ENCODE data around the gene DPEP1. TPM values are rescaled to one million over a fixed set of nuclear protein-coding genes. Genes with fewer than 3 reads are reported as not detected.

Gene DPEP1
- total RNA-seq, 1 experiment from 2014 or later, result 13.6 TPM

DNA sequence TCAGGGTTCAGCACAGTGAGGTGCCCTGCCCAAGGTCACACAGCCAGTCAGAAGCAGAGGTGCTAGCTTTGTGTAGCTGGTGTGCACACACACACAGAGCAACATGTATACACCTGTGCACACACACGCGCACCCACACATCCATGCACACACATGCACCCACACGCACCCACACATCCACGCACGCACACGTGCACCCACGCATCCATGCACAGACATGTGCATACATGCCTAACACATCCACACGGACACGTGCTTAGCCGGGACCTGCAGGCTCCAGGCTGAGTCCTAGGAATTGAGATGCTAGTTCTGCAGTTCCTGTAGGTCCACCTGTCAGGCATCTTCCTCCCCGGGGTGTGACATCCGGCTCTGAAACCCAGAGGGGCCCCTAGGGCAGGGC, 13.0 kb upstream of the DPEP1 start (continued):
- TF ChIP-seq, protein P1, sequence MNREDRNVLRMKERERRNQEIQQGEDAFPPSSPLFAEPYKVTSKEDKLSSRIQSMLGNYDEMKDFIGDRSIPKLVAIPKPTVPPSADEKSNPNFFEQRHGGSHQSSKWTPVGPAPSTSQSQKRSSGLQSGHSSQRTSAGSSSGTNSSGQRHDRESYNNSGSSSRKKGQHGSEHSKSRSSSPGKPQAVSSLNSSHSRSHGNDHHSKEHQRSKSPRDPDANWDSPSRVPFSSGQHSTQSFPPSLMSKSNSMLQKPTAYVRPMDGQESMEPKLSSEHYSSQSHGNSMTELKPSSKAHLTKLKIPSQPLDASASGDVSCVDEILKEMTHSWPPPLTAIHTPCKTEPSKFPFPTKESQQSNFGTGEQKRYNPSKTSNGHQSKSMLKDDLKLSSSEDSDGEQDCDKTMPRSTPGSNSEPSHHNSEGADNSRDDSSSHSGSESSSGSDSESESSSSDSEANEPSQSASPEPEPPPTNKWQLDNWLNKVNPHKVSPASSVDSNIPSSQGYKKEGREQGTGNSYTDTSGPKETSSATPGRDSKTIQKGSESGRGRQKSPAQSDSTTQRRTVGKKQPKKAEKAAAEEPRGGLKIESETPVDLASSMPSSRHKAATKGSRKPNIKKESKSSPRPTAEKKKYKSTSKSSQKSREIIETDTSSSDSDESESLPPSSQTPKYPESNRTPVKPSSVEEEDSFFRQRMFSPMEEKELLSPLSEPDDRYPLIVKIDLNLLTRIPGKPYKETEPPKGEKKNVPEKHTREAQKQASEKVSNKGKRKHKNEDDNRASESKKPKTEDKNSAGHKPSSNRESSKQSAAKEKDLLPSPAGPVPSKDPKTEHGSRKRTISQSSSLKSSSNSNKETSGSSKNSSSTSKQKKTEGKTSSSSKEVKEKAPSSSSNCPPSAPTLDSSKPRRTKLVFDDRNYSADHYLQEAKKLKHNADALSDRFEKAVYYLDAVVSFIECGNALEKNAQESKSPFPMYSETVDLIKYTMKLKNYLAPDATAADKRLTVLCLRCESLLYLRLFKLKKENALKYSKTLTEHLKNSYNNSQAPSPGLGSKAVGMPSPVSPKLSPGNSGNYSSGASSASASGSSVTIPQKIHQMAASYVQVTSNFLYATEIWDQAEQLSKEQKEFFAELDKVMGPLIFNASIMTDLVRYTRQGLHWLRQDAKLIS (CRISPR knock-in tag; IDR thresholded peaks at IDR 0.05; ENCODE audit: borderline replicate concordance), result no peak

DNA sequence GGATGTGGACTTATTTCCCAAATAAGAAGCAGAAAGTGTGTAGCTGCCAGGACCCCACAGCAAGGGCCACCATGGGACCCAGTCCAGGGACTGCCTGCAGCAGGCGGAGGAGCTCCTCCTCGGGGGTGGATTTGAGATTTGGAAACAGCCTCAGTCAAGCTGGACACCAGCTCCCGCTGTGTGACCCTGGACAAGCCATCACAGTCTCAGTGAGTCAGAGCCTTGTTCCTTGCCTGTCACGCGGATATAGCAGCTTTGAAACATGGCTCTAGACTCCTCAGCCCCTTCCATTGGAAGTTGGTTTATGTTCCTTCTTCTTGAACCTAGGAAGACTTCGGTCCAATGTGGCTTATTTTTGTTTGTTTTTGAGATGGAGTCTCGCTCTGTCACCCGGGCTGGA, 12.5 kb upstream of the DPEP1 start:
- Mint-ChIP-seq H3K27ac (no peak overlapping the region), H3K9me3 (no peaks in the 10 kb centered on the region), H3K4me3 (no peak overlapping the region), H3K36me3 (no peaks in the 10 kb centered on the region), H3K27me3 (ENCODE audit: low read depth) (no peaks in the 10 kb centered on the region), H3K4me1 (peaks cover 13% of the 10 kb centered on the region)
- ATAC-seq (no peak), DNase-seq (ENCODE audit: low spot score) (no peak)
- no peak for TF ChIP-seq ZNF263 (CRISPR knock-in tag; IDR thresholded peaks at IDR 0.05; ENCODE audit: low read depth)
- TF ChIP-seq TEAD1 (CRISPR knock-in tag; IDR thresholded peaks at IDR 0.05), result no peak
- TF ChIP-seq, protein P2, sequence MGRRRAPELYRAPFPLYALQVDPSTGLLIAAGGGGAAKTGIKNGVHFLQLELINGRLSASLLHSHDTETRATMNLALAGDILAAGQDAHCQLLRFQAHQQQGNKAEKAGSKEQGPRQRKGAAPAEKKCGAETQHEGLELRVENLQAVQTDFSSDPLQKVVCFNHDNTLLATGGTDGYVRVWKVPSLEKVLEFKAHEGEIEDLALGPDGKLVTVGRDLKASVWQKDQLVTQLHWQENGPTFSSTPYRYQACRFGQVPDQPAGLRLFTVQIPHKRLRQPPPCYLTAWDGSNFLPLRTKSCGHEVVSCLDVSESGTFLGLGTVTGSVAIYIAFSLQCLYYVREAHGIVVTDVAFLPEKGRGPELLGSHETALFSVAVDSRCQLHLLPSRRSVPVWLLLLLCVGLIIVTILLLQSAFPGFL (CRISPR knock-in tag; IDR thresholded peaks at IDR 0.05; ENCODE audit: borderline replicate concordance), result no peak
- no peak for TF ChIP-seq SMAD4 (CRISPR knock-in tag; IDR thresholded peaks at IDR 0.05)
- TF ChIP-seq, protein P3, sequence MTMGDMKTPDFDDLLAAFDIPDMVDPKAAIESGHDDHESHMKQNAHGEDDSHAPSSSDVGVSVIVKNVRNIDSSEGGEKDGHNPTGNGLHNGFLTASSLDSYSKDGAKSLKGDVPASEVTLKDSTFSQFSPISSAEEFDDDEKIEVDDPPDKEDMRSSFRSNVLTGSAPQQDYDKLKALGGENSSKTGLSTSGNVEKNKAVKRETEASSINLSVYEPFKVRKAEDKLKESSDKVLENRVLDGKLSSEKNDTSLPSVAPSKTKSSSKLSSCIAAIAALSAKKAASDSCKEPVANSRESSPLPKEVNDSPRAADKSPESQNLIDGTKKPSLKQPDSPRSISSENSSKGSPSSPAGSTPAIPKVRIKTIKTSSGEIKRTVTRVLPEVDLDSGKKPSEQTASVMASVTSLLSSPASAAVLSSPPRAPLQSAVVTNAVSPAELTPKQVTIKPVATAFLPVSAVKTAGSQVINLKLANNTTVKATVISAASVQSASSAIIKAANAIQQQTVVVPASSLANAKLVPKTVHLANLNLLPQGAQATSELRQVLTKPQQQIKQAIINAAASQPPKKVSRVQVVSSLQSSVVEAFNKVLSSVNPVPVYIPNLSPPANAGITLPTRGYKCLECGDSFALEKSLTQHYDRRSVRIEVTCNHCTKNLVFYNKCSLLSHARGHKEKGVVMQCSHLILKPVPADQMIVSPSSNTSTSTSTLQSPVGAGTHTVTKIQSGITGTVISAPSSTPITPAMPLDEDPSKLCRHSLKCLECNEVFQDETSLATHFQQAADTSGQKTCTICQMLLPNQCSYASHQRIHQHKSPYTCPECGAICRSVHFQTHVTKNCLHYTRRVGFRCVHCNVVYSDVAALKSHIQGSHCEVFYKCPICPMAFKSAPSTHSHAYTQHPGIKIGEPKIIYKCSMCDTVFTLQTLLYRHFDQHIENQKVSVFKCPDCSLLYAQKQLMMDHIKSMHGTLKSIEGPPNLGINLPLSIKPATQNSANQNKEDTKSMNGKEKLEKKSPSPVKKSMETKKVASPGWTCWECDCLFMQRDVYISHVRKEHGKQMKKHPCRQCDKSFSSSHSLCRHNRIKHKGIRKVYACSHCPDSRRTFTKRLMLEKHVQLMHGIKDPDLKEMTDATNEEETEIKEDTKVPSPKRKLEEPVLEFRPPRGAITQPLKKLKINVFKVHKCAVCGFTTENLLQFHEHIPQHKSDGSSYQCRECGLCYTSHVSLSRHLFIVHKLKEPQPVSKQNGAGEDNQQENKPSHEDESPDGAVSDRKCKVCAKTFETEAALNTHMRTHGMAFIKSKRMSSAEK (CRISPR knock-in tag; IDR thresholded peaks at IDR 0.05; ENCODE audit: borderline replicate concordance), result no peak
- TF ChIP-seq, protein P4, sequence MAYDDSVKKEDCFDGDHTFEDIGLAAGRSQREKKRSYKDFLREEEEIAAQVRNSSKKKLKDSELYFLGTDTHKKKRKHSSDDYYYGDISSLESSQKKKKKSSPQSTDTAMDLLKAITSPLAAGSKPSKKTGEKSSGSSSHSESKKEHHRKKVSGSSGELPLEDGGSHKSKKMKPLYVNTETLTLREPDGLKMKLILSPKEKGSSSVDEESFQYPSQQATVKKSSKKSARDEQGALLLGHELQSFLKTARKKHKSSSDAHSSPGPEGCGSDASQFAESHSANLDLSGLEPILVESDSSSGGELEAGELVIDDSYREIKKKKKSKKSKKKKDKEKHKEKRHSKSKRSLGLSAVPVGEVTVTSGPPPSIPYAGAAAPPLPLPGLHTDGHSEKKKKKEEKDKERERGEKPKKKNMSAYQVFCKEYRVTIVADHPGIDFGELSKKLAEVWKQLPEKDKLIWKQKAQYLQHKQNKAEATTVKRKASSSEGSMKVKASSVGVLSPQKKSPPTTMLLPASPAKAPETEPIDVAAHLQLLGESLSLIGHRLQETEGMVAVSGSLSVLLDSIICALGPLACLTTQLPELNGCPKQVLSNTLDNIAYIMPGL (CRISPR knock-in tag; IDR thresholded peaks at IDR 0.05), result no peak
- no peak for TF ChIP-seq NR2C2 (CRISPR knock-in tag; IDR thresholded peaks at IDR 0.05)
- no peak for TF ChIP-seq ZNF138 (CRISPR knock-in tag; conservative IDR thresholded peaks at IDR 0.05)
- TF ChIP-seq FOXK1 (CRISPR knock-in tag; IDR thresholded peaks at IDR 0.05), result no peak
- no peak for TF ChIP-seq ZNF671 (CRISPR knock-in tag; IDR thresholded peaks at IDR 0.05)
- no peak for TF ChIP-seq ZNF121 (CRISPR knock-in tag; IDR thresholded peaks at IDR 0.05)
- TF ChIP-seq NR3C1 (CRISPR knock-in tag; conservative IDR thresholded peaks at IDR 0.05; ENCODE audit: low read depth), result no peak
- no peak for TF ChIP-seq NFE2L1 (CRISPR knock-in tag; IDR thresholded peaks at IDR 0.05)
- TF ChIP-seq, protein P5, sequence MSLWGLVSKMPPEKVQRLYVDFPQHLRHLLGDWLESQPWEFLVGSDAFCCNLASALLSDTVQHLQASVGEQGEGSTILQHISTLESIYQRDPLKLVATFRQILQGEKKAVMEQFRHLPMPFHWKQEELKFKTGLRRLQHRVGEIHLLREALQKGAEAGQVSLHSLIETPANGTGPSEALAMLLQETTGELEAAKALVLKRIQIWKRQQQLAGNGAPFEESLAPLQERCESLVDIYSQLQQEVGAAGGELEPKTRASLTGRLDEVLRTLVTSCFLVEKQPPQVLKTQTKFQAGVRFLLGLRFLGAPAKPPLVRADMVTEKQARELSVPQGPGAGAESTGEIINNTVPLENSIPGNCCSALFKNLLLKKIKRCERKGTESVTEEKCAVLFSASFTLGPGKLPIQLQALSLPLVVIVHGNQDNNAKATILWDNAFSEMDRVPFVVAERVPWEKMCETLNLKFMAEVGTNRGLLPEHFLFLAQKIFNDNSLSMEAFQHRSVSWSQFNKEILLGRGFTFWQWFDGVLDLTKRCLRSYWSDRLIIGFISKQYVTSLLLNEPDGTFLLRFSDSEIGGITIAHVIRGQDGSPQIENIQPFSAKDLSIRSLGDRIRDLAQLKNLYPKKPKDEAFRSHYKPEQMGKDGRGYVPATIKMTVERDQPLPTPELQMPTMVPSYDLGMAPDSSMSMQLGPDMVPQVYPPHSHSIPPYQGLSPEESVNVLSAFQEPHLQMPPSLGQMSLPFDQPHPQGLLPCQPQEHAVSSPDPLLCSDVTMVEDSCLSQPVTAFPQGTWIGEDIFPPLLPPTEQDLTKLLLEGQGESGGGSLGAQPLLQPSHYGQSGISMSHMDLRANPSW (CRISPR knock-in tag; conservative IDR thresholded peaks at IDR 0.05; ENCODE audit: low read depth), result no peak
- TF ChIP-seq TCF7 (CRISPR knock-in tag; IDR thresholded peaks at IDR 0.05; ENCODE audit: low read depth), result no peak
- no peak for TF ChIP-seq ESRRA (CRISPR knock-in tag; IDR thresholded peaks at IDR 0.05; ENCODE audit: borderline replicate concordance)
- TF ChIP-seq TEAD4 (CRISPR knock-in tag; IDR thresholded peaks at IDR 0.05), result no peak
- TF ChIP-seq, protein P6, sequence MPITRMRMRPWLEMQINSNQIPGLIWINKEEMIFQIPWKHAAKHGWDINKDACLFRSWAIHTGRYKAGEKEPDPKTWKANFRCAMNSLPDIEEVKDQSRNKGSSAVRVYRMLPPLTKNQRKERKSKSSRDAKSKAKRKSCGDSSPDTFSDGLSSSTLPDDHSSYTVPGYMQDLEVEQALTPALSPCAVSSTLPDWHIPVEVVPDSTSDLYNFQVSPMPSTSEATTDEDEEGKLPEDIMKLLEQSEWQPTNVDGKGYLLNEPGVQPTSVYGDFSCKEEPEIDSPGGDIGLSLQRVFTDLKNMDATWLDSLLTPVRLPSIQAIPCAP (CRISPR knock-in tag; IDR thresholded peaks at IDR 0.05), result no peak
- no peak for TF ChIP-seq IRF2 (CRISPR knock-in tag; IDR thresholded peaks at IDR 0.05; ENCODE audit: borderline replicate concordance, low read depth)
- TF ChIP-seq CREM (CRISPR knock-in tag; IDR thresholded peaks at IDR 0.05), result no peak
- ChIA-PET POLR2A (no interaction called here), CTCF (interaction anchor here (0.7 to 4.5 kb wide), 6 partner anchors 11 to 96 kb away, joined by 3 to 79 read pairs (median 10); partner anchors contain the start of gene DPEP1)

Data from WTC11 (cell line).